ENCODE results near the gene CFAP161.

Gene CFAP161

DNA sequence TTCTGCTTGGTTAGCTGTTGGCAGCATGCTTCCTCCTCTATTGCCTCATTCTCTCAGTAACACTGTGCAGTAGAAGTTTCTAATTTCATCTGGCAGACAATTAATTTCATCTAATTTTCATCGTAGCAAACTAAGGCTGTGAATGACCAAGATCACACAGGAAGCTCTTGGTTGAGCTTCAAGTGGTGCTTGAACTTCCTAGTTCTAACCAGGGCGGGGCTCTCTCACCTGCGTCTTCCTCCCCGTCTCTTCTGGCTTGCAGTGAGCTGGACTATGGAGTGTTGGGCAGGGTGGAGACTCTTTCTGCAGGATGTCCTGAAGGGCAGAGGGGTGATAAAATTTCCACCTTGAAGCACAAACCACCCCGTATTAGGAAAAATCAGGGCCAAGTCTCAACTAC, 60.7 kb downstream of the CFAP161 start:
- H3F3A ChIP-seq (ENCODE audit: control insufficient read depth, insufficient read depth), result no peaks in the 10 kb centered on the region
- no peak for TF ChIP-seq EZH2phosphoT487 (IDR thresholded peaks at IDR 0.05; ENCODE audit: borderline replicate concordance, low read length)
- TF ChIP-seq CTCF (IDR thresholded peaks at IDR 0.05; ENCODE audit: low read depth, low read length, poor library complexity, severe bottlenecking), result no peak
- no peaks in the 10 kb centered on the region for H3K4me1 ChIP-seq (ENCODE audit: control insufficient read depth, low read length)
- no peak overlapping the region for H3K27ac ChIP-seq (ENCODE audit: low read depth, low read length)
- H3K4me3 ChIP-seq (ENCODE audit: low read length), result no peak overlapping the region
- H3K9me3 ChIP-seq (ENCODE audit: control insufficient read depth, insufficient read depth, low read length), result no peaks in the 10 kb centered on the region
- H3K9me2 ChIP-seq (replicated peaks; ENCODE audit: control insufficient read depth, low read length), result no peaks in the 10 kb centered on the region
- no peaks in the 10 kb centered on the region for H4K20me1 ChIP-seq (ENCODE audit: control insufficient read depth, insufficient read depth, low read depth, low read length)
- no peak overlapping the region for H3K4me2 ChIP-seq (ENCODE audit: low read length)
- H3K27me3 ChIP-seq (ENCODE audit: control insufficient read depth, low read length), result peaks cover 6% of the 10 kb centered on the region; the same call in 1 of the 2 replicates
- no peaks in the 10 kb centered on the region for H3K36me3 ChIP-seq (ENCODE audit: control insufficient read depth, low read length)
- no peaks in the 10 kb centered on the region for H3K79me2 ChIP-seq (ENCODE audit: control insufficient read depth, low read length)

DNA sequence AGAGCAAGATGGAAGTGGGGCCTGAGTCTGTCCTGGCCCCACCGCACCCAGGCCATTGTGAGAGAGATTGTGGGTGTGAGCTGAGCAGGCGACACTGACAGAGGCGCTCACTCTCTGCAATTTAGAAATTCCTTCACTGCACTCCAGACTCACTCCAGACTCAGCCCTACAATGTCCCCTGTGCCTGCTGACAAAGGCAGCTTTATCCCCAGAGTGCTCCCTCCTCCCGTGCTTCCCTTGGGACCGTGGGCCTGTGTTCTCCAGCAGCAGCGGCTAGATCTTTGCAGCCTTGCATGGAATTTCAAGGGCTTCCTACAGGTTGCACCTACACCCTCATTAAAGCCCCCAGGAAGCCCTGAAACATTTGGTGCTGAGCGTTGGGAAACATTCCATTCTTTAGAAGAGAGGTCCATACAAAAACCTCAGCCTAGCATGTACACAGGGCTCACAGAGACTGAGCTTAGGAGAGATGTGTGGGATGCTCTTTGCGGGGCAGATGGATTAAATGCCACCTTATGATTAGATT, 61.3 kb downstream of the CFAP161 start:
- Histone ChIP-seq H4K20me1 (ENCODE audit: control insufficient read depth, insufficient read depth, low read depth, low read length) (no peaks in the 10 kb centered on the region), H3K9me3 (ENCODE audit: control insufficient read depth, insufficient read depth, low read length) (no peaks in the 10 kb centered on the region), H3K27me3 (ENCODE audit: control insufficient read depth, low read length) (peaks cover 6% of the 10 kb centered on the region; the same call in 1 of the 2 replicates), H3K4me3 (ENCODE audit: low read length) (no peak overlapping the region), H3K36me3 (ENCODE audit: control insufficient read depth, low read length) (no peaks in the 10 kb centered on the region), H3K79me2 (ENCODE audit: control insufficient read depth, low read length) (no peaks in the 10 kb centered on the region), H3K4me2 (ENCODE audit: low read length) (no peak overlapping the region), H3K9me2 (replicated peaks; ENCODE audit: control insufficient read depth, low read length) (no peaks in the 10 kb centered on the region), H3F3A (ENCODE audit: control insufficient read depth, insufficient read depth) (no peaks in the 10 kb centered on the region), H3K27ac (ENCODE audit: low read depth, low read length) (no peak overlapping the region), H3K4me1 (ENCODE audit: control insufficient read depth, low read length) (no peaks in the 10 kb centered on the region)
- no peak for TF ChIP-seq CTCF (IDR thresholded peaks at IDR 0.05; ENCODE audit: low read depth, low read length, poor library complexity, severe bottlenecking)
- no peak for TF ChIP-seq EZH2phosphoT487 (IDR thresholded peaks at IDR 0.05; ENCODE audit: borderline replicate concordance, low read length)

GRCh38 chr15:81196576-81197254, 62.6 kb downstream of the CFAP161 start, which contains the start of gene IL16:
TSS of gene IL16 (plus strand) at chr15:81196879. CDS start at chr15:81225400, 28,521 bp downstream.
- TF ChIP-seq EZH2phosphoT487 (IDR thresholded peaks at IDR 0.05; ENCODE audit: borderline replicate concordance, low read length) (no peak), CTCF (IDR thresholded peaks at IDR 0.05; ENCODE audit: low read depth, low read length, poor library complexity, severe bottlenecking) (no peak)
- H3K27me3 ChIP-seq (ENCODE audit: control insufficient read depth, low read length), result peaks cover 6% of the 10 kb centered on the region; the same call in 1 of the 2 replicates
- H4K20me1 ChIP-seq (ENCODE audit: control insufficient read depth, insufficient read depth, low read depth, low read length), result no peaks in the 10 kb centered on the region
- no peaks in the 10 kb centered on the region for H3K9me3 ChIP-seq (ENCODE audit: control insufficient read depth, insufficient read depth, low read length)
- no peaks in the 10 kb centered on the region for H3K9me2 ChIP-seq (replicated peaks; ENCODE audit: control insufficient read depth, low read length)
- no peak within 1 kb of the TSS for H3K27ac ChIP-seq (ENCODE audit: low read depth, low read length)
- no peaks in the 10 kb centered on the region for H3K79me2 ChIP-seq (ENCODE audit: control insufficient read depth, low read length)
- H3K4me3 ChIP-seq (ENCODE audit: low read length), result no peak within 1 kb of the TSS
- no peaks in the 10 kb centered on the region for H3F3A ChIP-seq (ENCODE audit: control insufficient read depth, insufficient read depth)
- H3K4me1 ChIP-seq (ENCODE audit: control insufficient read depth, low read length), result no peaks in the 10 kb centered on the region
- no peak within 1 kb of the TSS for H3K4me2 ChIP-seq (ENCODE audit: low read length)
- H3K36me3 ChIP-seq (ENCODE audit: control insufficient read depth, low read length), result no peaks in the 10 kb centered on the region
